Suppressor macrophage treated with lipopolysaccharide for 4 hours (primary cell): Measurements from ENCODE around the gene DUOXA1.

Experiments
- DNase-seq: peaks from one replicate; pipeline ENCODE4 v3.0.0-alpha.2; 2020

Gene DUOXA1

GRCh38 chr15:45129651-45130129 lies at the start of gene DUOXA1, which contains the start of gene DUOX1:
Gene DUOXA1, minus strand, starts transcription at chr15:45129879. Its CDS starts 6,865 bp downstream, at chr15:45123014.
Gene DUOX1, plus strand, starts transcription at chr15:45129994. Its CDS starts 1,973 bp downstream, at chr15:45131967.
- no peak for DNase-seq

GRCh38 chr15:45177285-45177684 lies 47.6 kb upstream of the DUOXA1 start:
- no peak for DNase-seq

GRCh38 chr15:45174577-45174976 lies 44.9 kb upstream of the DUOXA1 start:
- DNase-seq = no peak

- DNase-seq = no peak
Observed at GRCh38 chr15:45174069-45174468, 44.4 kb upstream of the DUOXA1 start.

GRCh38 chr15:45171912-45172311 lies 42.2 kb upstream of the DUOXA1 start:
- DNase-seq = no peak

GRCh38 chr15:45169608-45170480 lies 40.2 kb upstream of the DUOXA1 start:
- no peak for DNase-seq

- DNase-seq = no peak
Observed at GRCh38 chr15:45168751-45169551, 39.3 kb upstream of the DUOXA1 start.

GRCh38 chr15:45168286-45168685 lies 38.6 kb upstream of the DUOXA1 start:
- no peak for DNase-seq

GRCh38 chr15:45167631-45168205 lies 38.0 kb upstream of the DUOXA1 start:
- DNase-seq = no peak

- DNase-seq = peak; percentile 88
Observed at GRCh38 chr15:45166834-45167630, 37.4 kb upstream of the DUOXA1 start.

- DNase-seq = no peak
Observed at GRCh38 chr15:45165536-45165935, 35.9 kb upstream of the DUOXA1 start.

GRCh38 chr15:45164914-45165313 lies 35.2 kb upstream of the DUOXA1 start:
- DNase-seq = no peak

- no peak for DNase-seq
Observed at GRCh38 chr15:45163508-45163856, 33.8 kb upstream of the DUOXA1 start.

GRCh38 chr15:45162771-45163507 lies 33.3 kb upstream of the DUOXA1 start:
- peak; percentile 80 for DNase-seq

GRCh38 chr15:45161666-45162065 lies 32.0 kb upstream of the DUOXA1 start:
- DNase-seq = no peak

GRCh38 chr15:45157974-45158373 lies 28.3 kb upstream of the DUOXA1 start:
- peak; percentile 9 for DNase-seq

GRCh38 chr15:45156744-45157455 lies 27.2 kb upstream of the DUOXA1 start:
- DNase-seq = no peak

GRCh38 chr15:45155739-45156138 lies 26.1 kb upstream of the DUOXA1 start:
- no peak for DNase-seq

GRCh38 chr15:45151998-45152828 lies 22.5 kb upstream of the DUOXA1 start:
- no peak for DNase-seq

GRCh38 chr15:45150997-45151396 lies 21.3 kb upstream of the DUOXA1 start:
- DNase-seq = no peak
